Activated CD4-positive, alpha-beta T cell treated with anti-CD3 and anti-CD28 coated beads, Interleukin-2, amount 10 ng/mL, durations not matched to agents 24 days and 14 days (primary cell): Measurements from ENCODE around the gene FZR1. TPM values are rescaled to one million over a fixed set of nuclear protein-coding genes. Genes with fewer than 3 reads are reported as not detected.
"Not testable (repeated sequence)": the region's sequence is repeated elsewhere in the genome, so short reads cannot be mapped to it uniquely, and the experiment has no call there.

ENCODE experiments used
- DNase-seq: peaks from one replicate; pipeline ENCODE4 v3.0.0; 2022
- H3K27ac Mint-ChIP-seq: one replicate; pipeline ENCODE4 v1.8.0; 2022; ENCODE audit warnings: mild to moderate bottlenecking, mixed read lengths
- H3K27me3 Mint-ChIP-seq: one replicate; pipeline ENCODE4 v1.8.0; 2022; ENCODE audit warnings: mixed read lengths
- H3K36me3 Mint-ChIP-seq: one replicate; pipeline ENCODE4 v1.8.0; 2022; ENCODE audit warnings: low read depth, mild to moderate bottlenecking, mixed read lengths
- H3K4me1 Mint-ChIP-seq: one replicate; pipeline ENCODE4 v1.8.0; 2021; ENCODE audit warnings: mixed read lengths
- H3K4me3 Mint-ChIP-seq: one replicate; pipeline ENCODE4 v1.8.0; 2022; ENCODE audit warnings: mild to moderate bottlenecking, moderate library complexity, mixed read lengths
- H3K9me3 Mint-ChIP-seq: one replicate; pipeline ENCODE4 v1.8.0; 2021; ENCODE audit warnings: mixed read lengths
- intact Hi-C: fragments of 100-400 bp; cut with micrococcal nuclease; formaldehyde crosslinking; loops from one replicate; pipeline ENCODE4 v1.15.1; 2023
- total RNA-seq: library from RNA; stranded (reverse); gene quantifications from 2 replicates; pipeline ENCODE4 v1.2.3, GENCODE V29; 2022

Gene FZR1
- total RNA-seq, 1 donor from 2014 or later = 37.3 TPM

DNA sequence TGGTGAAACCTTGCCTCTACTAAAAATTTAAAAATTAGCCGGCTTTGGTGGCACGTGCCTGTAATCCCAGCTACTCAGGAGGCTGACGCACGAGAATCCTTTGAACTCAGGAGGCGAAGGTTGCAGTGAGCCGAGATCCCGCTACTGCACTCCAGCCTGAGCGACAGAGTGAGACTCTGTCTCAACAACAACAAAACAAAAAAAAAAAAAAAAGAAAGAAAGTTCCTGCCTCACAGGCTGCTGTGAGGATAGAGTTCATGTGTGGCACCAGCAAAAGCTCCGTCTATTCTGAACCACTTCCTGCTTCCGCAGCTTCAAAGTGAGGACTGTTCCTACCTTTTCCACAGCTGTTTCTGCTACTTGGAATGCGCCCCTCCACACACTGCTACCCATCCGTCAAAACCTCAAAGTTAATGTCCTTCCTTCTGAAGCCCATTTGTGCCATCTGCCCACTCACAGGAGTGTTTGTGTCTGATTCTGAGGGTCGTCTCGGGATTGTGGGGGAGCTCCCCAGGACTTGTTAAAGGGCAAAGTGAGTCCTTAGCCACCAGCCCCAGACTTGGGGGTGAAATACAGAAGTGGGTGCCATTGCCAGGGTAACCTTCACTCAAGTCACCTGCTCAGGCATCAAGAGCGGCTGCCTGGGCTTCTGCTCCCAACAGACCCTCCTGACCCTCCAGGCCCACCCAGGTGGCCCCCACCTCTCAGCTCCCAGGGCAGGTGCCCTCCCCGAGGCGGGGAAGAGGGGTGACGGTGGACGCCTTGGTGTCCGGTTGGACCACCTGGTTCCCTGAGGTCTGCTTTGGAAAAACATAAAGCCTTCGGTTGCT is 48.4 kb downstream of the FZR1 start:
- DNase-seq = peak; percentile 86
- H3K9me3 Mint-ChIP-seq = no peaks in the 10 kb centered on the region
- peaks cover 39% of the 10 kb centered on the region for H3K4me1 Mint-ChIP-seq
- no peaks in the 10 kb centered on the region for H3K27me3 Mint-ChIP-seq
- peak overlapping the region; percentile 72 for H3K27ac Mint-ChIP-seq
- peaks cover 26% of the 10 kb centered on the region for H3K36me3 Mint-ChIP-seq
- H3K4me3 Mint-ChIP-seq = peak overlapping the region; percentile 100
- intact Hi-C loops = loop anchor here (5.0 kb wide), 1 partner anchor 73 kb away; the partner anchor contains the start of gene CACTIN

DNA sequence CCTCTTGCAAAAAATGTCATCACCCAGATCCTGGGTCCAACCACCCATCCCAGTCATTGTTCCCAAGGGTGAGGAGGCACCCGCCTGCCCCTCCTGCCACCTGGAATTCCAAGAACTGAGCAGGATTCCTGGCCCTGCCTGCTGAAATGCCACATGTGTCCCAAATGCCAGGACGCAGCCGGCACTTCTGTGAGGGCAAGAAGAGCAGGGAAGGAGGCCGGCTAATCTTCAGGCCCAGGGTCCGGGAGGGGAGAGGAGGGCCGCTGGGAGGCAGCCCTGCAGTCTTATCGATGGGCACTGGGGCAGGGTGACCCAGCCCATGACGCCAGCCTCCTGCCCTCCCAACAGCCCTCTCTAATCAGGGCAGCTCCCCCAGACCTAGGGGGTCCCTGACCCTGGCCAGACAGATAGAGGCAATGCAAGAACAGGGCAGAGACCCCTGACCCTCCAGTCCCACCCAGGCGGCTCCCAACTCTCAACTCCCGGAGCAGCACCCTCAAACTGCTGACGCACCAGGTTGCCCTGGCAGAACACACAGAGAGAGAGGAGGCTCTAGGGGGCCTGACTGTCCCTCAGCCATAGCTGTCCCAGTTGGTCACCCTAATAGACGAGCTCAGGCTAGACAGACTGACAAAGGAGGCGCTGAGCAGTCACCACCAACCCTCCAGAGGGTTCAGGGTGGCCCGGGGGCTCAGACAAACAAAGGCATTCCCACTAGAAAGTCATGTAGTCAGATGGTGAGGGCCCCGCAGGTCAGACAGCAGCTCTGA is 49.7 kb downstream of the FZR1 start:
- H3K27ac Mint-ChIP-seq = peak overlapping the region; percentile 95
- peak; percentile 69 for DNase-seq
- no peaks in the 10 kb centered on the region for H3K27me3 Mint-ChIP-seq
- H3K9me3 Mint-ChIP-seq = no peaks in the 10 kb centered on the region
- peak overlapping the region; percentile 100 for H3K4me3 Mint-ChIP-seq
- H3K36me3 Mint-ChIP-seq = peaks cover 22% of the 10 kb centered on the region
- intact Hi-C loops = loop anchor here (5.0 kb wide), 1 partner anchor 71 kb away; the partner anchor contains the start of gene CACTIN
- H3K4me1 Mint-ChIP-seq = peaks cover 39% of the 10 kb centered on the region

DNA sequence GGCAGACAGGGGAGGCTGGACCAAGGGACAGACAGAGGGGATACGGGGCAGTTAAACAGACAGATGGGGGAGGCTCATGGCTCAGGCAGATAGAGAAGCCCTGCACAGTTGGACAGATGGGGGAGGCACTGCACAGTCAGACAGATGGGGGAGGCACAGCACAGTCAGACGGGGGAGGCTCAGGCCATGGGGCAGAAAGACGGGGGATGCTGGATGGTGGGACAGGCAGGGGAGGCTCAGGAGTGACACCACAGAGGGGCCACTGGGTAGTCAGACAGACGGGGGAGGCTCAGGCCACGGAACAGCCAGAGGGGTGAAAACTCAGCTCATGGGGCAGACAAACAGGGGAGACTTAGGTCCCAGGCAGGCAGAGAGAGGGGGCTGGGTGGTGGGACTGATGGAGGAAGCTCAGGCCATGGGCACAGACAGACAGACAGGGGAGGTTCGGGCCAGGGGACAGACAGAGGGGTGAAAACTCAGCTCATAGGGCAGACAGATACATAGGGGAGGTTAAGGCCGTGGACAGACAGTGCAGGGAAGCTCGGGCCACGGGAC is 50.4 kb downstream of the FZR1 start:
- peak; percentile 65 for DNase-seq
- Mint-ChIP-seq H3K4me1 (peaks cover 39% of the 10 kb centered on the region), H3K27ac (peak overlapping the region; percentile 95)

DNA sequence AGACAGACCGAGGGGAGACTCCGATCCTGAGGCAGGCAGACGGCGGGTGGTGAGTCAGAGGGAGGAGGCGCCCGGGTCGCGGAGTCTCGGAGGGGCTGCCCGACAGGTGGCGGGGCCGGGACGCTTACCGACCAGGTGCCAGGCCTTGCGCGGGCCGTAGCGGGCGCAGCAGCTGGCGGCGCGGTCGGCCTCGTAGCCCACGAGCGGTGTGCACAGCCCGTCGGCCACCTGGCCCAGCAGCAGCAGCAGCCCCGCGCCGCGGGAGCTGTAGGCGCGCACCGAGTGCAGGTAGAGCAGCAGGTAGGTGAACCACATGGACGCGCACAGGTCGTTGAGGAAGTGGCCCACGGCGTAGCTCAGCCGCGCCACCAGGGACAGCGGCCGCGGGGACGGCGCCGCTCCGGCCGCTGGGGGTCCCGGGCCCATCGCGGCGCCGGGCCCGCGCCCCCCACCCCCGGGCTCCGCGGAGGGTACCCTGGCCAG is 50.9 kb downstream of the FZR1 start:
- H3K4me1 Mint-ChIP-seq = peaks cover 36% of the 10 kb centered on the region
- peaks cover 17% of the 10 kb centered on the region for H3K36me3 Mint-ChIP-seq
- H3K4me3 Mint-ChIP-seq = peak overlapping the region; percentile 100
- peak; percentile 84 for DNase-seq
- intact Hi-C loops = loop anchor here (1.0 to 5.0 kb wide), 2 partner anchors 15 to 70 kb away; partner anchors contain the start of genes CACTIN and HMG20B
- H3K27me3 Mint-ChIP-seq = no peaks in the 10 kb centered on the region
- peak overlapping the region; percentile 95 for H3K27ac Mint-ChIP-seq
- no peaks in the 10 kb centered on the region for H3K9me3 Mint-ChIP-seq

More for the DNA sequence above, 50.4 kb downstream of the FZR1 start:
- H3K9me3 Mint-ChIP-seq = no peaks in the 10 kb centered on the region
- H3K36me3 Mint-ChIP-seq = peaks cover 20% of the 10 kb centered on the region
- peak overlapping the region; percentile 100 for H3K4me3 Mint-ChIP-seq
- no peaks in the 10 kb centered on the region for H3K27me3 Mint-ChIP-seq
- intact Hi-C loops = loop anchor here (5.0 kb wide), 1 partner anchor 71 kb away; the partner anchor contains the start of gene CACTIN

DNA sequence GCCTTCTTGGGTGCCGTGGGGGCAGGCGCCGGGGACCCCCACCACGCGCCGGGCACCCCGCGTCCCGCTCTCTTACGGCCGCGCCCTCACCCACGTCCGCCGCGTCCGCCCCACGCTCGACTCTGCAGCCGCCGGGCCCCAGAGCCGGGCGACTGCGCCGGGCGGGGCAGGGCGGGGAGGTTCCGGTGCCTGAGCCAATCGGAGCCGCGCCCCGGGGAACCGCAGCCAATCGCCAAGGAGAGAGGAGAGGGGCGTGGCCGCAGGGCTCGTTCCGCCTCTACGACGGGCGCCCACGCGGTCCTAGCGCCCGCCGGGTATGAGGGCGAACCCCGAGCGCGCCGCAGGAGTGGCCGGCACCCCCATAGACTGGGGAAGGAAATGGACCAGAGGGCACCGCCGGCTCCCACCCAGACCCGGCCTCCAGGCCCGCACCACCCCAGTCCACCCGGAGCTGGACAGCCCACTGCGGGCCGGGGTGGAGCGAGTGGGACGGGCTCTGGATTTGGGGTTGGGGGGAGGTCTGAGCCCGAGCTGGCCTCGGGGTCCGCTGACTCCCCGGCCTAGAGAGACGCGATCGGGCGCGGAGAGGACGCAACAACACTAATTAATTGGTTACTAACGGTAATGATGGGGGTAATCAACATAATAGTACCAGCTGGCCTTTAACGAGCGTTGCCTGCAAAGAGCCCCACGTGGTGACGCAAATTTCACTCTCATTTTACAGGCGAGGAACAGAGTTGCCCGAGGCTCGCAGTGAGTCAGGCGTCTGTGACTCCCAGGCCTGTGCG is 51.5 kb downstream of the FZR1 start, which contains the start of gene MFSD12:
Gene MFSD12, minus strand, starts transcription at position 126 of the 788 bp plus-strand sequence. CDS start 183 bp downstream, outside the sequence.
- peaks cover 33% of the 10 kb centered on the region for H3K4me1 Mint-ChIP-seq
- no peaks in the 10 kb centered on the region for H3K9me3 Mint-ChIP-seq
- DNase-seq = peak; percentile 99
- intact Hi-C loops = loop anchor here (1.0 to 5.0 kb wide), 2 partner anchors 15 to 70 kb away; partner anchors contain the start of genes CACTIN and HMG20B
- peak within 1 kb of the TSS; percentile 100 for H3K4me3 Mint-ChIP-seq
- no peaks in the 10 kb centered on the region for H3K27me3 Mint-ChIP-seq
- peaks cover 17% of the 10 kb centered on the region for H3K36me3 Mint-ChIP-seq
- peak within 1 kb of the TSS; percentile 95 for H3K27ac Mint-ChIP-seq

DNA sequence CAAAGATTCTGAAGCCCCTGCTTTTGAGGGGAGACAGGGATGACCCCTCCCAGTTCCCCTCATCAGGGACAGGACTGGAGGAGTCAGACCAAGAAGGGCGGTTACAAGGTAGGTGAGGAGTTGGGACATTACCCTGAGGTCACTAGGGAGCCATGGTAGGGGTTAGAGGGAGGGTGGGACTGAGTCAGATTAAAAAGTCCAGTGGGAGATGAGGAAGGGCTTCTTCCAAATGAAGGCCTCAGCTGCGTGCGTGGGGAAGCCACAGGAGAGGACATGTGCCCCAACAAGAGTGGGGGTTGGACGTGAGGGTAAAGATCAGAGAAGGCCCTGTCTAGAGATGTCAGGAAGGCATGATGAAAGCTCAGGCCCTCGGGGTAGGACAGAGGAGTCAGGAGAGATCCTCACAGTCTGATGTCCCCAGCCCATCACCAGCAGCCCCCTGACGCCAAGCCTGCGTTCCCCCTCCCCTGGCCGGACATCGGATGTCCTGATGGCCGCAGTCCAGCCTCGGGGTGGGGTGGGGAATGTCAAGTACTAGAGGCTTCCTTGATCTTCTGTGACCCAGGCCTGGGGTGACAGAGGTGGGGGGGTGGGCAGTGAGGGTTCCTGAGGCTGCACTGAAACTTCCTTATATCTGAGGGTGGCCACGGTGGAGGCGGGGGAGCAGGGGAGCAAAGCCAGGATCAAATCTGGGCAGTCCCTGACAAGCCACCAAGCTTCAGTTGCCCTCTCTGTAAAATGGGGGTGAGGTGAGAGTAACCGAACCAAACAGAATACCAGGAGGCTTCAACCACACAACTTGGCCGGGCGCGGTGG is 57.8 kb downstream of the FZR1 start:
- no peak overlapping the region for H3K4me3 Mint-ChIP-seq
- H3K36me3 Mint-ChIP-seq = no peaks in the 10 kb centered on the region
- intact Hi-C loops = no loop called here
- no peak overlapping the region for H3K27ac Mint-ChIP-seq
- no peaks in the 10 kb centered on the region for H3K27me3 Mint-ChIP-seq
- H3K9me3 Mint-ChIP-seq = no peaks in the 10 kb centered on the region
- DNase-seq = no peak
- H3K4me1 Mint-ChIP-seq = no peaks in the 10 kb centered on the region

DNA sequence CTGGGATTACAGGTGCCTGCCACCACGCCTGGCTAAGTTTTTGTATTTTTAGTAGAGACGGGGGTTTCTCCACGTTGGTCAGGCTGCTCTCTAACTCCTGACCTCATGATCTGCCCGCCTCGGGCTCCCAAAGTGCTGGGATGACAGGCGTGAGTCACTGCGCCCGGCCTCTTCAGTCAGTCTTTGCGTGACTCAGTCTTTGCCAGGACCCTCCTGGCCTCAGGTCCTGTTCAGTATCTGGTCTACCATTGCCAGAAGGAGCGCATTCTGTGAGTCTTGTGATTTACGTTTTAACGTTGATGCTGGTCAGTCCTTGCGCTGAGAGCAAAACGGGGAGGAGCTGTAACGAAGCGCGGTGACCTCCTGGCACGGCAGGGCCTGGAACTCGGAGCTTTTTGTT is 59.0 kb downstream of the FZR1 start:
- intact Hi-C loops = no loop called here
- Mint-ChIP-seq H3K4me3 (no peak overlapping the region), H3K36me3 (no peaks in the 10 kb centered on the region), H3K9me3 (no peaks in the 10 kb centered on the region), H3K27ac (no peak overlapping the region), H3K4me1 (no peaks in the 10 kb centered on the region), H3K27me3 (no peaks in the 10 kb centered on the region)
- no peak for DNase-seq

DNA sequence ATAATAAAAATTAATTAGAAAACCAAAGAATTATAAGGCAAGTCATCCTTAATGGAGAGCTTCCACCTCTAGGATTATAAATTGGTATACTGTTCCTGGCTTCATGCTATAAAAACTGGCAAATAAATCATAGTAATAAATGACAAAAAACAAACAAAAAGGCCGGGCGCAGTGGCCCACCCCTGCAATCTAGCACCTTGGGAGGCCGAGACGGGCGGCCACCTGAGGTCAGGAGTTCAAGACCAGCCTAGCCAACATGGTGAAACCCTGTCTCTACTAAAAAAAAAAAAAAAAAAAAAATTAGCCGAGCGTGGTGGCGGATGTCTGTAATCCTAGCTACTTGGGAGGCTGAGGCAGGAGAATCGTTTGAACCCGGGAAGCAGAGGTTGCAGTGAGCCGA is 63.9 kb downstream of the FZR1 start:
- H3K4me3 Mint-ChIP-seq, H3K27me3 Mint-ChIP-seq, H3K36me3 Mint-ChIP-seq, H3K9me3 Mint-ChIP-seq, intact Hi-C loops, H3K27ac Mint-ChIP-seq, DNase-seq: not testable (repeated sequence)
- peaks cover 11% of the 10 kb centered on the region for H3K4me1 Mint-ChIP-seq

DNA sequence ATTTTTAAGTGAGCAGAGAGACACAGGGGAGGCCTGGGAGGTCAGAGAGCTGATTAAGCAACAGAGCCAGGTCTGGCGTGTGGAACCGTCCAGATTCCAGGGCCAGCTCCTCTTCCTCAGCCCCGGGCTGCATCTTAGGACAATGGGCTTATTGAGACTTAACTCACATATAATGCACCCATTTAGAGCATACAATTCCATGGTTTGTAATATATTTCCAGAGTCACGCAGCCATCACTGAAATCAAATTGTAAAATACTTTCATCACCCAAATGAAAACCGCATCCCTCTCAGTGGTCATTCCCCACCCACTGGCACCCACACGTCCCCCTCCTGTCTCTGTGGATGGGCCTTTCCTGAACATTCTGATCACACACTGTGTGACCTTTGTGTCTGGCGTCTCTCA is 64.5 kb downstream of the FZR1 start:
- no peaks in the 10 kb centered on the region for H3K9me3 Mint-ChIP-seq

DNA sequence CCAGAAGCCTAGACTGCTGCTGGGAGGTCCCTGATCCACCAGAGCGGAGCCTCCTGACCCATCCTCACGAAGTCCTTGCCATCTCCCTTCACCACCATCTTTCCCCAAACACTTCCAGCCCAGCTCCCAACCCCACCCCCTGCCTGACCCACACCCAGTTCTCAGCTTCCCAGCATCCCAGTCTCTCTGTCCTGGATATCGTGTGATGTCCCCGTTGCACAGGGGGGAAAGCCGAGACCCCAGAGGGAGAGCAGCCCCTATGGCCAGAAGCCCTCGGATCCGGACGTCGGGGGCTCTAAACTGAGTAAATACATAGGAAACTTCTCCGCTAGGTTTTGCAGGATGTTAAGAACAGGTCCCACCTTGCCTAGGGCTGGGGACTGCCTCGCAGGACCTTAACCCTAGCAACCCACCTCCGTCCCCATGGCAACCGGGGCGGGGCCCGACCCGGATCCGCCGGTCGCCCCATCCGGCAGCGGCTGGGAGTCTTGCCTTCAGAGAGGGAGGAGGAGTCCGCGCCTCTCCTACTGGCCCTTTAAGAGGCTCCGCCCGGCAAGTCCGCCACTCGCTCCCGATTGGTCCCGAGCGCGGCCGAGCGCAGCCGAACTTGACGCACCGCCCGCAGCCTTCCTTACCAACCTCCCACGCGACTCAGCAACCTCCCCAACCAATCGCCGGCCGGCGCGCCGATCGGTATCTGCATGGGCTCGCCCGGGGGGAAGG is 66.2 kb downstream of the FZR1 start:
- intact Hi-C loops = loop anchor here (1.0 to 2.0 kb wide), 3 partner anchors 15 to 189 kb away; partner anchors contain the start of genes APBA3, CACTIN and MFSD12
- H3K27me3 Mint-ChIP-seq = no peaks in the 10 kb centered on the region
- peak; percentile 99 for DNase-seq
- H3K4me1 Mint-ChIP-seq = peaks cover 11% of the 10 kb centered on the region
- H3K4me3 Mint-ChIP-seq = peak overlapping the region; percentile 83
- peak overlapping the region; percentile 81 for H3K27ac Mint-ChIP-seq
- peaks cover 14% of the 10 kb centered on the region for H3K36me3 Mint-ChIP-seq
- H3K9me3 Mint-ChIP-seq = no peaks in the 10 kb centered on the region

More for the DNA sequence above, 64.5 kb downstream of the FZR1 start:
- H3K36me3 Mint-ChIP-seq = peaks cover 11% of the 10 kb centered on the region
- intact Hi-C loops = no loop called here
- peak overlapping the region; percentile 20 for H3K4me3 Mint-ChIP-seq
- H3K27ac Mint-ChIP-seq = no peak overlapping the region
- H3K4me1 Mint-ChIP-seq = peaks cover 11% of the 10 kb centered on the region
- no peaks in the 10 kb centered on the region for H3K27me3 Mint-ChIP-seq
- DNase-seq = no peak

DNA sequence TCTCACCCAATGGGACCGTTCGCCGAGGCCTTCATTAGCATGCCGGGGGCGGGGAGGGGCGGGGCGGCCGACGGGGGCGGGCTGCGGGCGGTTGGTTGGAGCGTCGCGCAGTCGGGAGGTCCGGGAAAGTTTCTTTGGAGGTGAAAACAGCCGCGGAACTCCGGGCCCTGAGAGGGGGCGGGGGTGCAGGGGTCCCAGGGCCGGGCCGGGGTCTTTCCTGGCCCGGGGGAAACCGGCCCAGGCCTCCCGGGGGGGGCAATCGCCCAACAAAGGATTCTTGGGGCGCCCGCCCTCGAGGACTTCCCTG is 66.7 kb downstream of the FZR1 start, which contains the start of gene HMG20B:
Gene HMG20B, plus strand, starts transcription at position 90 of the 307 bp plus-strand sequence. CDS start 366 bp downstream, outside the sequence.
- peak within 1 kb of the TSS; percentile 83 for H3K4me3 Mint-ChIP-seq
- intact Hi-C loops = loop anchor here (1.0 to 2.0 kb wide), 3 partner anchors 16 to 188 kb away; partner anchors contain the start of genes APBA3, CACTIN and MFSD12

More for the DNA sequence above, 66.7 kb downstream of the FZR1 start, which contains the start of gene HMG20B:
- Mint-ChIP-seq H3K4me1 (peaks cover 11% of the 10 kb centered on the region), H3K27me3 (no peaks in the 10 kb centered on the region), H3K36me3 (peaks cover 14% of the 10 kb centered on the region), H3K27ac (peak within 1 kb of the TSS; percentile 81), H3K9me3 (no peaks in the 10 kb centered on the region)
- DNase-seq = no peak
